Testis (tissue), 3 donors: ENCODE measurements around the gene SDCBP2. TPM values are rescaled to one million over a fixed set of nuclear protein-coding genes. Genes with fewer than 3 reads are reported as not detected.

Source experiments
- DNase-seq: peaks from one replicate; pipeline ENCODE4 v3.0.0-alpha.2; 2019
- H3K27ac ChIP-seq, 2 donors: fragments of 200-600 bp; sonication (generic); one replicate each; pipeline ENCODE4 v1.5.1; 2019
- H3K27me3 ChIP-seq: fragments of 200-600 bp; sonication (generic); one replicate; pipeline ENCODE4 v1.5.1; 2019
- H3K36me3 ChIP-seq: fragments of 200-600 bp; sonication (generic); one replicate; pipeline ENCODE4 v1.5.1; 2017; ENCODE audit warnings: low read depth; ENCODE audit errors: missing control alignments
- H3K4me1 ChIP-seq: fragments of 200-600 bp; sonication (generic); one replicate; pipeline ENCODE4 v1.5.1; 2019
- H3K4me3 ChIP-seq, 2 donors: fragments of 200-600 bp; sonication (generic); one replicate each; pipeline ENCODE4 v1.5.1; 2017 to 2019
- H3K9me3 ChIP-seq: fragments of 200-600 bp; sonication (generic); one replicate; pipeline ENCODE4 v1.5.1; 2017
- POLR2A ChIP-seq: fragments of 450-650 bp; IDR thresholded peaks from one replicate; pipeline ENCODE4 v1.6.1; 2017; ENCODE audit warnings: antibody characterized with exemption, mild to moderate bottlenecking, moderate library complexity
- WGBS, 2 donors: methylation state at CpG; one replicate each; pipeline ENCODE4 v1.1.5; 2018; 5-methylcytosine and 5-hydroxymethylcytosine counted together
- intact Hi-C: fragments of 100-400 bp; cut with DNase I; formaldehyde crosslinking; loops from one replicate; pipeline ENCODE4 v1.15.1; 2023; ENCODE audit warnings: low total_unique reads
- polyA plus RNA-seq: library from polyadenylated mRNA; stranded (reverse); fragments of 350-450 nt; fragmentation: Illumina TruSeq; extraction: RNeasy Lipid Tissue Mini Kit (QIAGEN cat#74804); gene quantifications from one replicate; pipeline ENCODE4 v1.2.3, GENCODE V29; 2014; ENCODE audit warnings: low read depth, low replicate concordance; ENCODE audit not compliant: insufficient read depth
- total RNA-seq, 2 donors: library from RNA; depleted of rRNA; stranded (reverse); fragments of >200 nt; gene quantifications; one replicate each; pipeline ENCODE4 v1.2.3, GENCODE V29; 2016
- TF ChIP-seq, protein P1 (sequence below), 3 experiments: fragments of 450-650 bp in 2 of 3; fragments of 200-600 bp in 1 of 3; sonication (generic) in 1 of 3; IDR thresholded peaks; one replicate each; pipeline ENCODE4 v1.5.1; 2016 to 2019; ENCODE audit warnings: antibody characterized with exemption in 3 of 3, mild to moderate bottlenecking in 2 of 3, moderate library complexity in 1 of 3

SDCBP2 gene
- total and polyA plus RNA-seq, 3 donors from 2014 or later = 5.5 to 10.9 (median 6.4) TPM

DNA sequence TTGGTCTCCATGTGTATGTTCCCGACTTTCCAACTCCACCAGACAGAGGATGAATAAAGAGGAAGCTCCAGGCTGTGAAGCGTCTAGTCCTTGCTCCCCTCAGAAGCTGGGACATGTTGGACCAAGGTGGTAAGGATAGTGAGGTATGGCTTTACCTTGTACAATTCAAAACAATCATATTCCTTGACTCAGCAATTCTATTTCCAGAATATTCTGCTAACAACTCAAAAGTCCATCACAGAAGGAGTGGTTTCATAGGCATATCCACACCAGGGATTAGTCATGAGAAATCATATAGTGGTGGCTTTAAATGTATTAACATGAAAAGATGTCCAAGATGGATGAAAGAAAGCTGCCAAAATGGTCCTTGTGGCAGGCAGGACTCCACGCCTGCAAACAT, 44.1 kb upstream of the SDCBP2 start:
- WGBS, 2 donors = 91% methylated on average over 3 of the region's 3 CpGs
- Histone ChIP-seq H3K27ac (no peak overlapping the region), H3K27me3 (no peaks in the 10 kb centered on the region), H3K4me3 (no peak overlapping the region), H3K9me3 (no peaks in the 10 kb centered on the region), H3K36me3 (no peaks in the 10 kb centered on the region), H3K4me1 (peaks cover 7% of the 10 kb centered on the region)
- intact Hi-C loops = no loop called here
- DNase-seq = no peak
- TF ChIP-seq, protein P1, sequence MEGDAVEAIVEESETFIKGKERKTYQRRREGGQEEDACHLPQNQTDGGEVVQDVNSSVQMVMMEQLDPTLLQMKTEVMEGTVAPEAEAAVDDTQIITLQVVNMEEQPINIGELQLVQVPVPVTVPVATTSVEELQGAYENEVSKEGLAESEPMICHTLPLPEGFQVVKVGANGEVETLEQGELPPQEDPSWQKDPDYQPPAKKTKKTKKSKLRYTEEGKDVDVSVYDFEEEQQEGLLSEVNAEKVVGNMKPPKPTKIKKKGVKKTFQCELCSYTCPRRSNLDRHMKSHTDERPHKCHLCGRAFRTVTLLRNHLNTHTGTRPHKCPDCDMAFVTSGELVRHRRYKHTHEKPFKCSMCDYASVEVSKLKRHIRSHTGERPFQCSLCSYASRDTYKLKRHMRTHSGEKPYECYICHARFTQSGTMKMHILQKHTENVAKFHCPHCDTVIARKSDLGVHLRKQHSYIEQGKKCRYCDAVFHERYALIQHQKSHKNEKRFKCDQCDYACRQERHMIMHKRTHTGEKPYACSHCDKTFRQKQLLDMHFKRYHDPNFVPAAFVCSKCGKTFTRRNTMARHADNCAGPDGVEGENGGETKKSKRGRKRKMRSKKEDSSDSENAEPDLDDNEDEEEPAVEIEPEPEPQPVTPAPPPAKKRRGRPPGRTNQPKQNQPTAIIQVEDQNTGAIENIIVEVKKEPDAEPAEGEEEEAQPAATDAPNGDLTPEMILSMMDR (IDR thresholded peaks at IDR 0.05) = no peak
- TF ChIP-seq POLR2A = no peak

DNA sequence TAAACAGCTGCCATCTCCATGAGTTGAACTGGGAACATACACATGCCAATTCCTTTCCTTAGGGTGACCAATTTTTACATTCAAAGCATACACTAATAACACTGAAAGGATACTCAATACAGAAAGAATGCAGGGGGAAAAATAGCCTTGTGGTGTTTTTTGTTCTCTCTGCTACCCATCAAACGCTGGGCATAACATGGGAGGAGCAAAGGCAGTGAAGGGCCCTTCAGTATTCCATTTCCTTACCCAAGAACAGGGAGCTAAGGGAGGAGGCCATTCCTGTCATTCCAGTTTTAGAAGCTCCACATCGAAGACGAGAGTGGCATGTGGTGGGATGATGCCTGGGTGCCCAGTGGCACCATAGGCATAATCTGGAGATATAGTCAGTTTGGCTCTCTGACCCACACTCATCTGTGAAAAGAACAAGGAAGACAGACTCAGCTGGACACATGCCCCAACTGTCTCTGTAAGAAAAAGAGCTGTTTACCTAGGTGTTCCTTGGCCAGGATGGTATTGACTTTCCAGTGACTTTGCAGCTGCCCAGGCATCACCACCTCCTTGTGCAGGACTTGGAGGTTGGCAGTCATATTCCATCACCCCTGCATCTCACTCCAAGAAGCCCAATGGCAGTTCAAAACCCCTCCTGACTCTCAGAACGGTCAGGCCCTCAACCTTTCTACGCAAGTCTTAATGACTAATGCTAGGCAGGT, 43.0 kb upstream of the SDCBP2 start:
- H3K36me3 ChIP-seq = no peaks in the 10 kb centered on the region
- 88 to 90% methylated on average over 5 of the region's 5 CpGs for WGBS, 2 donors
- no peaks in the 10 kb centered on the region for H3K9me3 ChIP-seq
- TF ChIP-seq, protein P1 (IDR thresholded peaks at IDR 0.05) = no peak
- TF ChIP-seq POLR2A = no peak
- intact Hi-C loops = no loop called here
- no peak for DNase-seq
- no peak overlapping the region for H3K4me3 ChIP-seq
- H3K27ac ChIP-seq = no peak overlapping the region
- peaks cover 7% of the 10 kb centered on the region for H3K4me1 ChIP-seq
- no peaks in the 10 kb centered on the region for H3K27me3 ChIP-seq

DNA sequence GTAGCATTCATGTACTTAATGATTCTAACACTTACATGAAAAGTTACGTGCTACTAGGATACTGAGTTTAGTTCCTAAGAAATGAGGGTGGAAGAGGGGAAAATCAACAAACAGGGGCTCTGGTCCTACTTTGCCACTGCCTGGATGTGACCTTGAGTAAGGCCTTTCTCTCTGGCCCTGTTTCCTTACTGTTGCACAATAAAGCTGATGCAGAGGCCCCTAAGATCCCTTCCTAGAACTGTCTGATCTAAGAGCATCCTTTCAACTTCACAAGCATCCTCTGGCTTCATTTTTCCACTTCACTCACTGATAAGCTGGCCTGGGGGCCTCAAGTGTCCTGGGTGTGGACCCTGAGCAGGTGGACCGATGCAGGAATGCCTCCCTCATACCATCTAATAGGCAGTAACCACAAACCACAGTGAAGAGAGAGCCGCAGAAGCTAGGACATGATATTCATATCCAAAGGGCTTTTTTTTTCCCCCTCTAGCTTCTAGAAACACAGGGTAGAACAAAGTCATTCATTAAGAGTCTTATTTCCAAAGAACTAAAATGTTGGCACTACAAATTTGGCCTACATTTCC, 42.4 kb upstream of the SDCBP2 start:
- no peak overlapping the region for H3K4me3 ChIP-seq
- H3K27me3 ChIP-seq = no peaks in the 10 kb centered on the region
- no peaks in the 10 kb centered on the region for H3K36me3 ChIP-seq
- H3K4me1 ChIP-seq = peaks cover 7% of the 10 kb centered on the region
- 78 to 79% methylated on average over 3 of the region's 3 CpGs for WGBS, 2 donors
- H3K27ac ChIP-seq = peak overlapping the region in 1 of 2 donors; percentile 15
- DNase-seq = no peak
- H3K9me3 ChIP-seq = no peaks in the 10 kb centered on the region
- TF ChIP-seq POLR2A = no peak
- TF ChIP-seq, protein P1 (IDR thresholded peaks at IDR 0.05) = no peak
- intact Hi-C loops = no loop called here

DNA sequence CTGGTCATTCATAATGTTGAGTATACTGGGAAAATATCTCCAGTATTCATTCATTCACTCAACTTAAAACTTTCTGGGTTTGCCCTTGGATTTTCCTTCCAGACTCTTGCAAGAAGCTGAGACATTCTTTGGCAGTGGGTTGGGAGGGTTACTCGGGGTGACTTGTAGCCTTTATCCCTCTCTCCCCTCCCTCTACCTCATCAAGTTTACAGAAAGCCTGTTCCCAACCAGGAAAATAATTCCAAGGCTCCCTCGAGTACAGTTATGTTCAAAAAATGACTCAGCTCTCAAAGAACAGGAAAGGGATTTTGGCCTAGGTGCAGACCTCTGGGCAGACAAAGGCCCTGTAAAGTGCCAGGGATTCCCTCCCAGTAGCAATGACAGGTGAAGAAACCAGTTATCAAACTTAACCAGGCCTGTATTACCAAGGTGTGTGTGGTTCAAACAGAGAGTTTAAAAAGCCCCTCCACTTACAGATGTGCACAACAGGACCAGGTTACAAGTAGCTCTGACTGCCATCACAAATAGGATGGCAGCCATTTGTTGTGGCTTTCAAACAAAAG, 41.7 kb upstream of the SDCBP2 start:
- intact Hi-C loops = no loop called here
- Histone ChIP-seq H3K36me3 (no peaks in the 10 kb centered on the region), H3K9me3 (no peaks in the 10 kb centered on the region), H3K27me3 (no peaks in the 10 kb centered on the region), H3K4me1 (peaks cover 3% of the 10 kb centered on the region), H3K4me3 (no peak overlapping the region), H3K27ac (peak overlapping the region in 1 of 2 donors; percentile 15)
- 25 to 45% methylated on average over 2 of the region's 2 CpGs for WGBS, 2 donors
- TF ChIP-seq, protein P1 (IDR thresholded peaks at IDR 0.05) = no peak
- DNase-seq = no peak
